Erythroblast (primary cell): ENCODE data around the gene C3orf52.

Source experiments
- DNase-seq, 2 experiments: peaks; one replicate each; lab custom pipeline; 2025; lab: John Stamatoyannopoulos, UW
- GATA1 ChIP-seq: IDR thresholded peaks from 2 replicates; pipeline ENCODE4 v1.6.1; 2011; ENCODE audit warnings: low read depth, mild to moderate bottlenecking, control low read depth, low read length, moderate library complexity
- POLR2A ChIP-seq: IDR thresholded peaks from 2 replicates; pipeline ENCODE4 v1.6.1; 2011; ENCODE audit warnings: mild to moderate bottlenecking, low read length

The C3orf52 gene

DNA sequence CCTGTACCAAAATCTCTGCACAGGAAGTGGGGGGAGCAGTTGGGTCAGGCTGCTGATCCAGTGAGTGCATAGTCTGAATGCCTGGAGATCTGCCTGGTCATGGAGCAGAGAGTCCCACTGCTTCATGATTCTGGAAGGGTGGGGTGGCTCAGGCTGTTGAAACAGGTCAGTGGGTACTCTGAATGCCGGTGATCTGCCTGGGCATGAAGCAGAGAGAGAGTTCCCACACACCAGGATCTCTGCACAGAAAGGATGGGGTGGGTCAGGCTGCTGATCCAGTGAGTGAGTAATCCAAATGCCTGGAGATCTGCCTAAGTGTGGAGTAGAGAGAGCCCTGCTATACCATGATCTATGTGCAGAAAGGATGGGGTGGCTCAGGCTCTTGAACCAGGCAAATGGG, 62.9 kb downstream of the C3orf52 start:
- TF ChIP-seq GATA1 (no peak), POLR2A (no peak)
- no peak for DNase-seq

DNA sequence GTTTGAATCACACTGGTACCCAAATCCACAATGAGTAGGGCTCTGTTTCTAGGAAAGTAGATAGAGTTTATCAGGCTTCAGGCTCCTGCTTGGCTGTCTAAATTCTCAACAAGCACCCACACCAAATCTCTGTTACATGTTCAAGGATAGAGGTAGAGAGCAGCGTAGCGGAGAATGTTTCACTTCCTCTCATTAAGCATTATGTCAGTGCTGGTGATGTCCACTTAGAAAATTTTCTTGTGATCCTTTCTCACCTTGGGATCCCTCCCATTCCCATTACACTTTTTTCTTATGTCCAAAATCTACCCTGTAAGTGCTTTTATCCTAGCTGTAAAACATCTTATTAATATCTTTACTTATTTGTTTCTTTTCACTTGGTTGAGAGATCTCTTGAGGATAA, 81.6 kb downstream of the C3orf52 start:
- TF ChIP-seq POLR2A (no peak), GATA1 (no peak)
- DNase-seq, result no peak
